ENCODE data around the gene SETD2.

Gene SETD2

DNA sequence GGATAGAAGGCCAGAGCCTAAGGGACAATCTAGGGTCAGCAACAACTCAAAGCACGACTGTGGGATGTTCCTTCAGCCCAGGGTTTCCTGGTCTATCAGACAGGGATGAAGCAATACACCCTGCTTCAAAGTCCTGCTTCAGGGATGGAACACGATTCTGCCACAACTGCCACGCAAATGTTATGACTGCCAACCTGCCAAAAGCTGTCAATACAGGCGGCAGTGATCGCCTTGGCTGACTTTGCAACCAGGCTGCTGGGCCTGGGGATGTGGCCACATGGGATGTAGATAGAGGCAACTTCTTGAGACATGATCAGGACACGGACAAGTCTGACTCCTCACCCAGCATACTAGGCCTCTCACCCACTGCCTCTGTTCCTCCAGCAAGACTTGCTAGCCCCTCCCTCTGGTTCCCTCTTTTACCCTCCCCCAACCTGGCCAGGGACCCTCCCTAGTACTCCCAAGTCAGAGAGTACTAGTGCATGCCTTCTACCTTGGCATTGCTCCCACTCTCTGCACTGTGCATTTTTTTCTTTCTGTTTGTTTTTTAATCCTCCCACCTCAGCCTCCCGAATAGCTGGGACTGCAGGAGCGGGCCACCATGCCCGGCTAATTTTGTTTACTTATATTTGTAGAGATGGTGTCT is 195.0 kb downstream of the SETD2 start:
- FAIRE-seq (peak; percentile 68), DNase-seq (ENCODE audit: insufficient read length) (no peak)
- TF ChIP-seq POLR2AphosphoS5 (IDR thresholded peaks at IDR 0.05; ENCODE audit: low read depth, low read length): no peak
- no peak for TF ChIP-seq POLR2A (IDR thresholded peaks at IDR 0.05; ENCODE audit: low read depth, low read length)
- TF ChIP-seq TAF1 (IDR thresholded peaks at IDR 0.05; ENCODE audit: borderline replicate concordance, low read depth, low read length): no peak

GRCh38 chr3:46966811-46967210 is 197.1 kb downstream of the SETD2 start:
- no peak for FAIRE-seq
- no peak for DNase-seq (ENCODE audit: insufficient read length)

More at GRCh38 chr3:46966811-46967210, 197.1 kb downstream of the SETD2 start:
- no peak for TF ChIP-seq POLR2AphosphoS5 (IDR thresholded peaks at IDR 0.05; ENCODE audit: low read depth, low read length)
- no peak; the same call in 1 of the 2 replicates for TF ChIP-seq POLR2A (IDR thresholded peaks at IDR 0.05; ENCODE audit: low read depth, low read length)
- TF ChIP-seq TAF1 (IDR thresholded peaks at IDR 0.05; ENCODE audit: borderline replicate concordance, low read depth, low read length): no peak

Data from GM12892 (cell line).